Endothelial cell of umbilical vein (primary cell): Measurements from ENCODE around the gene EHMT1. TPM values are rescaled to one million over a fixed set of nuclear protein-coding genes. Genes with fewer than 3 reads are reported as not detected.

Experiments used
- BruUV-seq: library from RNA; stranded (reverse); fragments of 400-500 nt; replicated peaks from 2 replicates; lab custom pipeline; 2021; lab: Mats Ljungman, UMichigan
- CTCF ChIA-PET: fragments of 300-600, 350-600 bp; sonication (Branson Sonifier 250); formaldehyde crosslinking; loops from one replicate; lab custom pipeline; 2021; ENCODE audit warnings: antibody characterized with exemption, inconsistent platforms; lab: Charles Lee
- POLR2A ChIA-PET: fragments of 300-600, 350-600 bp; sonication (Branson Sonifier 250); formaldehyde crosslinking; loops from one replicate; lab custom pipeline; 2021; ENCODE audit warnings: antibody characterized with exemption, inconsistent platforms; lab: Charles Lee
- DNase-seq: peaks from one replicate; pipeline ENCODE4 v3.0.0-alpha.2; 2011; ENCODE audit warnings: low read depth, low spot score
- FAIRE-seq: peaks from 2 replicates; lab custom pipeline; 2011; peaks lifted over from hg19 to GRCh38; lab: Jason Lieb, UNC
- H2AFZ ChIP-seq: 2 replicates; pipeline ENCODE4 v1.6.0; 2012; ENCODE audit warnings: low read depth, low read length, control low read depth, inconsistent platforms
- H3K27ac ChIP-seq: 2 replicates; pipeline ENCODE4 v1.5.1; 2011; ENCODE audit warnings: low read depth, mild to moderate bottlenecking, control low read depth, low read length, moderate library complexity; ENCODE audit not compliant: insufficient read depth
- H3K27me3 ChIP-seq, 2 experiments: 2 replicates each; pipeline versions ENCODE4 v1.6.0 to v1.6.1; 2011; ENCODE audit warnings: low read length in 2 of 2, mixed read lengths in 1 of 2; ENCODE audit not compliant: control insufficient read depth in 2 of 2, insufficient read depth in 2 of 2
- H3K36me3 ChIP-seq, 2 experiments: 2 replicates in 1 of 2; 3 replicates in 1 of 2; pipeline ENCODE4 v1.5.1; 2011; ENCODE audit warnings: low read length in 2 of 2, mild to moderate bottlenecking in 1 of 2, moderate library complexity in 1 of 2; ENCODE audit not compliant: control insufficient read depth in 2 of 2, insufficient read depth in 2 of 2; ENCODE audit errors: extremely low read depth in 1 of 2
- H3K4me1 ChIP-seq: 3 replicates; pipeline ENCODE4 v1.5.1; 2011; ENCODE audit warnings: mild to moderate bottlenecking, low read length; ENCODE audit not compliant: control insufficient read depth, insufficient read depth; ENCODE audit errors: extremely low read depth
- H3K4me2 ChIP-seq: 2 replicates; pipeline ENCODE4 v1.6.1; 2011; ENCODE audit warnings: low read length, control low read depth, mixed read lengths; ENCODE audit not compliant: insufficient read depth
- H3K4me3 ChIP-seq, 3 experiments: fragments of 200-600 bp in 1 of 3; sonication (generic), shearing (Covaris generic) in 1 of 3; replicated peaks in 1 of 3; 2 replicates each; pipeline ENCODE4 v1.5.1; 2011 to 2016; ENCODE audit warnings: control low read depth in 3 of 3, low read length in 3 of 3, mild to moderate bottlenecking in 2 of 3, inconsistent platforms in 1 of 3, low read depth in 1 of 3, moderate library complexity in 1 of 3; ENCODE audit not compliant: insufficient read depth in 1 of 3
- H3K79me2 ChIP-seq: 2 replicates; pipeline ENCODE4 v1.6.0; 2012; ENCODE audit warnings: low read length, inconsistent platforms; ENCODE audit not compliant: control insufficient read depth, insufficient read depth
- H3K9ac ChIP-seq: replicated peaks from 2 replicates; pipeline ENCODE3; 2011; ENCODE audit warnings: low read length, control low read depth; ENCODE audit not compliant: insufficient read depth; ENCODE audit errors: extremely low read depth
- H3K9me1 ChIP-seq: replicated peaks from 3 replicates; pipeline ENCODE4 v1.6.0; 2011; ENCODE audit warnings: mild to moderate bottlenecking, low read length; ENCODE audit not compliant: control insufficient read depth, insufficient read depth; ENCODE audit errors: extremely low read depth
- H3K9me3 ChIP-seq: replicated peaks from 2 replicates; pipeline ENCODE4 v1.5.1; 2012; ENCODE audit warnings: low read length, inconsistent platforms; ENCODE audit not compliant: control insufficient read depth, insufficient read depth
- H4K20me1 ChIP-seq: replicated peaks from 2 replicates; pipeline ENCODE3; 2011; ENCODE audit warnings: mild to moderate bottlenecking, low read length; ENCODE audit not compliant: control insufficient read depth, insufficient read depth; ENCODE audit errors: extremely low read depth
- CTCF ChIP-seq, 2 donors: IDR thresholded peaks; 1 replicate in 1 of 2; 2 replicates in 1 of 2; pipeline ENCODE4 v1.5.1; 2011; ENCODE audit warnings: low read length in 2 of 2, mild to moderate bottlenecking in 2 of 2, moderate library complexity in 2 of 2, control low read depth in 1 of 2, inconsistent platforms in 1 of 2, low read depth in 1 of 2; ENCODE audit not compliant: insufficient read depth in 1 of 2; ENCODE audit errors: extremely low read depth in 1 of 2
- EZH2 ChIP-seq: IDR thresholded peaks from 2 replicates; pipeline ENCODE4 v1.6.1; 2012; ENCODE audit warnings: borderline replicate concordance, low read depth, mild to moderate bottlenecking, moderate library complexity, low read length, inconsistent platforms; ENCODE audit not compliant: severe bottlenecking
- FOS ChIP-seq: IDR thresholded peaks from 2 replicates; pipeline ENCODE4 v1.6.1; 2011; ENCODE audit warnings: mild to moderate bottlenecking, low read length, moderate library complexity, borderline replicate concordance; ENCODE audit not compliant: insufficient read depth
- GATA2 ChIP-seq: IDR thresholded peaks from 2 replicates; pipeline ENCODE4 v1.7.0; 2011; ENCODE audit warnings: low read depth, mild to moderate bottlenecking, moderate library complexity, mixed read lengths, low read length; ENCODE audit not compliant: insufficient read length, insufficient read depth
- JUN ChIP-seq: IDR thresholded peaks from 2 replicates; pipeline ENCODE4 v1.6.1; 2011; ENCODE audit warnings: borderline replicate concordance, low read depth; ENCODE audit not compliant: insufficient read length, insufficient read depth
- MAX ChIP-seq: IDR thresholded peaks from 2 replicates; pipeline ENCODE4 v1.6.1; 2011; ENCODE audit not compliant: insufficient read depth, insufficient read length
- MYC ChIP-seq: IDR thresholded peaks from one replicate; pipeline ENCODE4 v1.6.1; 2011; ENCODE audit warnings: mild to moderate bottlenecking, low read depth, low read length
- POLR2A ChIP-seq: IDR thresholded peaks from 2 replicates; pipeline ENCODE4 v1.6.1; 2012; ENCODE audit warnings: low read depth, mild to moderate bottlenecking, control low read depth, low read length
- POLR2AphosphoS5 ChIP-seq: IDR thresholded peaks from 2 replicates; pipeline ENCODE4 v1.6.1; 2012; ENCODE audit warnings: low read depth, mild to moderate bottlenecking, control low read depth, low read length, moderate library complexity; ENCODE audit not compliant: insufficient read depth
- dilution Hi-C: fragments of 300-500 bp; cut with MboI; formaldehyde crosslinking; loops from one replicate; pipeline ENCODE4 v1.15.0; 2019; ENCODE audit warnings: low sequenced_read_pairs; ENCODE audit not compliant: extremely low pct_ligation_motif_present
- intact Hi-C: fragments of 100-400 bp; cut with micrococcal nuclease; formaldehyde crosslinking; loops from one replicate; pipeline ENCODE4 v1.10.0; 2022
- polyA plus RNA-seq, 4 experiments: library from polyadenylated mRNA; depleted of rRNA in 3 of 4; stranded (reverse) in 3 of 4; unstranded in 1 of 4; fragments of >200 nt; gene quantifications; 2 replicates each; pipeline versions ENCODE4 v1.2.1 to v1.2.3, GENCODE V29; 2011 to 2012; ENCODE audit warnings: missing spikeins in 1 of 4
- total RNA-seq: library from RNA; stranded (reverse); gene quantifications from 2 replicates; pipeline ENCODE4 v1.2.3, GENCODE V29; 2021

The EHMT1 gene
- total and polyA plus RNA-seq, 2 donors (not counting 3 experiments of a cell fraction or from before 2014, with no cell fraction given), result 48.2 to 104 TPM

- Histone ChIP-seq H3K4me3 (no peak overlapping the region), H2AFZ (no peak overlapping the region), H3K36me3 (peaks cover 9 to 46% of the 10 kb centered on the region in 2 experiments), H3K4me1 (no peaks in the 10 kb centered on the region), H3K9me1 (no peaks in the 10 kb centered on the region), H3K9me3 (no peaks in the 10 kb centered on the region), H4K20me1 (no peaks in the 10 kb centered on the region), H3K9ac (no peak overlapping the region), H3K4me2 (no peak overlapping the region), H3K27me3 (no peaks in the 10 kb centered on the region), H3K27ac (no peak overlapping the region), H3K79me2 (no peaks in the 10 kb centered on the region)
- FAIRE-seq (no peak), DNase-seq (no peak)
- TF ChIP-seq FOS (no peak), MAX (no peak), CTCF (IDR thresholded peaks at IDR 0.05; ENCODE audit: extremely low read depth in 1 of 2, insufficient read depth in 1 of 2, low read depth in 1 of 2, low read length in 2 of 2) (no peak), GATA2 (no peak), JUN (no peak), POLR2AphosphoS5 (no peak), POLR2A (no peak), EZH2 (no peak), MYC (no peak)
- intact Hi-C loops, result no loop called here
- POLR2A ChIA-PET, result no interaction called here
- CTCF ChIA-PET, result no interaction called here
- dilution Hi-C loops, result no loop called here
- no TSS peak for BruUV-seq
Measured at GRCh38 chr9:137795156-137795666, 176.4 kb downstream of the EHMT1 start.
